ENCODE measurements around the gene GNA15.

GRCh38 chr19:3137119-3137518 lies 1.3 kb downstream of the GNA15 start:
- TF ChIP-seq CTCF (IDR thresholded peaks at IDR 0.05) (no peak), POLR2A (IDR thresholded peaks at IDR 0.05) (no peak)
